Activated CD4-positive, alpha-beta T cell treated with anti-CD3 and anti-CD28 coated beads for 4 hours (primary cell): Measurements from ENCODE around the gene UBE3C.

Source experiments
- DNase-seq, 2 donors: peaks; one replicate each; pipeline ENCODE4 v3.0.0-alpha.2; 2020

Gene UBE3C

GRCh38 chr7:157183832-157184231 lies 45.1 kb downstream of the UBE3C start:
- no peak for DNase-seq

- no peak for DNase-seq
Observed at GRCh38 chr7:157188091-157188665, 49.5 kb downstream of the UBE3C start.

GRCh38 chr7:157189405-157189804 lies 50.7 kb downstream of the UBE3C start:
- no peak for DNase-seq

- DNase-seq: no peak
Observed at GRCh38 chr7:157192861-157193260, 54.1 kb downstream of the UBE3C start.

- no peak for DNase-seq
Observed at GRCh38 chr7:157193274-157193673, 54.5 kb downstream of the UBE3C start.

- no peak for DNase-seq
Observed at GRCh38 chr7:157194948-157195347, 56.2 kb downstream of the UBE3C start.

- no peak for DNase-seq
Observed at GRCh38 chr7:157195868-157196267, 57.1 kb downstream of the UBE3C start.

- DNase-seq: no peak
Observed at GRCh38 chr7:157204134-157204533, 65.4 kb downstream of the UBE3C start.

GRCh38 chr7:157205438-157205837 lies 66.7 kb downstream of the UBE3C start:
- DNase-seq: no peak

GRCh38 chr7:157208571-157209413 lies 70.1 kb downstream of the UBE3C start:
- no peak for DNase-seq

- no peak for DNase-seq
Observed at GRCh38 chr7:157210682-157211081, 72.0 kb downstream of the UBE3C start.

GRCh38 chr7:157211690-157212089 lies 73.0 kb downstream of the UBE3C start:
- DNase-seq: no peak

- DNase-seq: no peak
Observed at GRCh38 chr7:157219154-157219553, 80.4 kb downstream of the UBE3C start.

GRCh38 chr7:157220916-157221569 lies 82.3 kb downstream of the UBE3C start:
- DNase-seq: no peak

- no peak for DNase-seq
Observed at GRCh38 chr7:157222687-157223086, 84.0 kb downstream of the UBE3C start.

GRCh38 chr7:157224627-157225026 lies 85.9 kb downstream of the UBE3C start:
- DNase-seq: no peak

GRCh38 chr7:157228864-157229422 lies 90.2 kb downstream of the UBE3C start:
- DNase-seq: peak; percentile 13 to 28

- no peak for DNase-seq
Observed at GRCh38 chr7:157233677-157234076, 95.0 kb downstream of the UBE3C start.

- DNase-seq: no peak
Observed at GRCh38 chr7:157234271-157234670, 95.5 kb downstream of the UBE3C start.

- no peak for DNase-seq
Observed at GRCh38 chr7:157235357-157236333, 96.9 kb downstream of the UBE3C start.

- no peak for DNase-seq
Observed at GRCh38 chr7:157238087-157238486, 99.4 kb downstream of the UBE3C start.

- DNase-seq: no peak
Observed at GRCh38 chr7:157239571-157240270, 101.0 kb downstream of the UBE3C start.
